ENCODE data around the gene UNKL. TPM values are rescaled to one million over a fixed set of nuclear protein-coding genes. Genes with fewer than 3 reads are reported as not detected.

The UNKL gene
- total RNA-seq, 1 experiment from 2014 or later: 32.0 TPM

- no peak overlapping the region for H3K14ac ChIP-seq (ENCODE audit: insufficient read depth, low read length)
- H3K18ac ChIP-seq (ENCODE audit: insufficient read length, low read depth, low read length): no peak overlapping the region
- no peaks in the 10 kb centered on the region for H3K79me2 ChIP-seq (ENCODE audit: insufficient read depth, low read length)
- H2BK12ac ChIP-seq (ENCODE audit: insufficient read length, low read depth, low read length): no peak overlapping the region
- DNase-seq: no peak
- H3K4me2 ChIP-seq (ENCODE audit: insufficient read depth, insufficient read length, low read length): no peak overlapping the region
- H2BK20ac ChIP-seq (ENCODE audit: low read depth, low read length, poor library complexity, severe bottlenecking): no peak overlapping the region
- no peak overlapping the region for H3K4ac ChIP-seq (ENCODE audit: low read depth, low read length)
- 0 out of 2 replicates have a peak overlapping the region, but pooled peaks have one; percentile 61 for H2BK15ac ChIP-seq (ENCODE audit: low read depth, low read length)
- H4K5ac ChIP-seq (ENCODE audit: insufficient read length, low read depth, low read length): no peak overlapping the region
- H3K4me1 ChIP-seq (ENCODE audit: insufficient read depth, low read length): no peaks in the 10 kb centered on the region
- no peak overlapping the region for H2BK120ac ChIP-seq (ENCODE audit: low read depth, low read length, poor library complexity, severe bottlenecking)
- no peaks in the 10 kb centered on the region for H3K27me3 Mint-ChIP-seq (ENCODE audit: low read depth)
- WGBS (ENCODE audit: extremely low coverage, insufficient read length, low lambda C conversion rate): no CpG with 5 or more reads among the region's 47 CpGs
- H3T11ph ChIP-seq (ENCODE audit: low read length): no peak overlapping the region
- H3K36me3 Mint-ChIP-seq (ENCODE audit: insufficient read depth in 1 of 3, low read depth in 3 of 3): no peaks in the 10 kb centered on the region
- H3K79me1 ChIP-seq (ENCODE audit: insufficient read depth, low read depth, low read length, poor library complexity, severe bottlenecking): no peaks in the 10 kb centered on the region
- H3K4me3 Mint-ChIP-seq: no peak overlapping the region
- TF ChIP-seq CTCF (conservative IDR thresholded peaks at IDR 0.05): no peak
- H2AFZ ChIP-seq (ENCODE audit: low read length): no peak overlapping the region
- no peaks in the 10 kb centered on the region for H3K23me2 ChIP-seq (ENCODE audit: insufficient read length, low read depth, low read length, poor library complexity, severe bottlenecking)
- no peak overlapping the region for H4K8ac ChIP-seq (replicated peaks; ENCODE audit: insufficient read length, low read depth, low read length)
- no peak overlapping the region for H3K9ac ChIP-seq (ENCODE audit: extremely low read depth, insufficient read length, low read length)
- H2AK5ac ChIP-seq (ENCODE audit: insufficient read length, low read length): no peak overlapping the region
- H2BK5ac ChIP-seq (ENCODE audit: insufficient read length, low read length): no peak overlapping the region
- H3K9me3 Mint-ChIP-seq: no peaks in the 10 kb centered on the region
- no peaks in the 10 kb centered on the region; a peak in 1 of 4 replicates for H3K4me1 Mint-ChIP-seq
- H3K23ac ChIP-seq (ENCODE audit: insufficient read length, low read depth, low read length): no peak overlapping the region
- H4K91ac ChIP-seq (ENCODE audit: insufficient read length, low read depth, low read length): no peak overlapping the region
- H4K20me1 ChIP-seq (ENCODE audit: control insufficient read depth, insufficient read depth, insufficient read length): no peaks in the 10 kb centered on the region
- no peak overlapping the region for H3K27ac Mint-ChIP-seq
- no peaks in the 10 kb centered on the region for H3K9me3 ChIP-seq (ENCODE audit: control insufficient read depth, low read depth, low read length)
- no peak overlapping the region for H3K27ac ChIP-seq (ENCODE audit: insufficient read length, low read depth, low read length)
- H3K27me3 ChIP-seq (ENCODE audit: insufficient read depth, low read length): no peaks in the 10 kb centered on the region
- H3K56ac ChIP-seq (ENCODE audit: insufficient read length, low read depth, low read length): no peak overlapping the region
Observed at GRCh38 chr16:1436731-1437355, 22.3 kb upstream of the UNKL start.
